HL-60 (cell line): Measurements from ENCODE around the gene DTX1.

Experiments
- CTCF ChIP-seq: IDR thresholded peaks from one replicate; pipeline ENCODE4 v1.5.1; 2011; ENCODE audit warnings: low read length, control low read depth, inconsistent platforms; ENCODE audit not compliant: insufficient read depth
- GABPA ChIP-seq: IDR thresholded peaks from 2 replicates; pipeline ENCODE4 v1.6.1; 2012; ENCODE audit warnings: low read depth
- POLR2AphosphoS5 ChIP-seq: IDR thresholded peaks from 2 replicates; pipeline ENCODE4 v1.6.1; 2012; ENCODE audit warnings: low read depth
- REST ChIP-seq: IDR thresholded peaks from 2 replicates; pipeline ENCODE4 v1.6.1; 2012; ENCODE audit warnings: low read depth; ENCODE audit not compliant: insufficient replicate concordance

GRCh38 chr12:113014565-113014964 lies 42.0 kb upstream of the DTX1 start:
- TF ChIP-seq CTCF (no peak), REST (no peak), GABPA (no peak), POLR2AphosphoS5 (no peak)
